HepG2 (cell line): ENCODE results near the gene MRPL51. TPM values are rescaled to one million over a fixed set of nuclear protein-coding genes. Genes with fewer than 3 reads are reported as not detected.

ENCODE experiments used
- CEBPB ChIP-seq: IDR thresholded peaks from 2 replicates; pipeline ENCODE4 v1.6.1; 2011; ENCODE audit warnings: low read depth, low read length, improper control_type of control experiment, borderline replicate concordance
- FOXK2 ChIP-seq: fragments of 450-650 bp; IDR thresholded peaks from 2 replicates; pipeline ENCODE4 v1.6.1; 2016
- POGZ ChIP-seq: sonication (generic); formaldehyde crosslinking; IDR thresholded peaks from 2 replicates; pipeline ENCODE4 v1.4.0; 2020; ENCODE audit warnings: mild to moderate bottlenecking, missing genetic modification reagents
- RBM22 ChIP-seq: fragments of 200-400 bp; formaldehyde crosslinking; optimal IDR thresholded peaks from 2 replicates; pipeline ENCODE3; 2017; ENCODE audit warnings: mild to moderate bottlenecking, low read length, moderate library complexity
- ZNF30 ChIP-seq: sonication (generic); formaldehyde crosslinking; IDR thresholded peaks from 2 replicates; pipeline ENCODE4 v1.5.0; 2020; ENCODE audit warnings: mild to moderate bottlenecking, missing genetic modification reagents
- ZNF558 ChIP-seq: sonication (generic); formaldehyde crosslinking; IDR thresholded peaks from 2 replicates; pipeline ENCODE4 v1.9.0; 2022; ENCODE audit warnings: mild to moderate bottlenecking, missing genetic modification reagents, borderline replicate concordance
- ZZZ3 ChIP-seq: sonication (generic); formaldehyde crosslinking; IDR thresholded peaks from 2 replicates; pipeline ENCODE4 v1.4.0; 2020; ENCODE audit warnings: missing genetic modification reagents, mild to moderate bottlenecking, borderline replicate concordance
- polyA plus RNA-seq, 8 experiments: library from polyadenylated mRNA; depleted of rRNA in 3 of 8; stranded (reverse) in 7 of 8; unstranded in 1 of 8; fragments of >200 nt; fragmentation: Illumina TruSeq in 4 of 8; extraction: Trizol in 4 of 8; gene quantifications; 2 replicates each; pipeline versions ENCODE4 v1.2.1 to v1.2.3, GENCODE V29; 2011 to 2016; ENCODE audit warnings: low read depth in 4 of 8, missing spikeins in 1 of 8, mixed read lengths in 1 of 8; ENCODE audit not compliant: insufficient read depth in 1 of 8
- total RNA-seq, 5 experiments: library from RNA; depleted of rRNA; stranded (reverse); fragments of >200 nt; fragmentation: Illumina TruSeq; extraction: Trizol; gene quantifications; 2 replicates each; pipeline ENCODE4 v1.2.3, GENCODE V29; 2016; ENCODE audit warnings: low read depth in 1 of 5
- TF ChIP-seq, protein P1 (sequence below): sonication (generic); formaldehyde crosslinking; IDR thresholded peaks from 2 replicates; pipeline ENCODE4 v1.8.0; 2022; ENCODE audit warnings: mild to moderate bottlenecking, missing genetic modification reagents; ENCODE audit not compliant: insufficient replicate concordance
- TF ChIP-seq, protein P2 (sequence below): sonication (generic); formaldehyde crosslinking; IDR thresholded peaks from 2 replicates; pipeline ENCODE4 v1.4.0; 2020; ENCODE audit warnings: mild to moderate bottlenecking, missing genetic modification reagents, borderline replicate concordance
- TF ChIP-seq, protein P3 (sequence below): sonication (generic); formaldehyde crosslinking; IDR thresholded peaks from 2 replicates; pipeline ENCODE4 v1.4.0; 2020; ENCODE audit warnings: missing genetic modification reagents, borderline replicate concordance
- TF ChIP-seq, protein P4 (sequence below): sonication (generic); formaldehyde crosslinking; IDR thresholded peaks from 2 replicates; pipeline ENCODE4 v1.4.0; 2020; ENCODE audit warnings: mild to moderate bottlenecking, missing genetic modification reagents

MRPL51 gene
- total and polyA plus RNA-seq, 2 of the 13 experiments (the other 11 are each of a cell fraction or from before 2014, with no cell fraction given) = 64.8 to 278 TPM

DNA sequence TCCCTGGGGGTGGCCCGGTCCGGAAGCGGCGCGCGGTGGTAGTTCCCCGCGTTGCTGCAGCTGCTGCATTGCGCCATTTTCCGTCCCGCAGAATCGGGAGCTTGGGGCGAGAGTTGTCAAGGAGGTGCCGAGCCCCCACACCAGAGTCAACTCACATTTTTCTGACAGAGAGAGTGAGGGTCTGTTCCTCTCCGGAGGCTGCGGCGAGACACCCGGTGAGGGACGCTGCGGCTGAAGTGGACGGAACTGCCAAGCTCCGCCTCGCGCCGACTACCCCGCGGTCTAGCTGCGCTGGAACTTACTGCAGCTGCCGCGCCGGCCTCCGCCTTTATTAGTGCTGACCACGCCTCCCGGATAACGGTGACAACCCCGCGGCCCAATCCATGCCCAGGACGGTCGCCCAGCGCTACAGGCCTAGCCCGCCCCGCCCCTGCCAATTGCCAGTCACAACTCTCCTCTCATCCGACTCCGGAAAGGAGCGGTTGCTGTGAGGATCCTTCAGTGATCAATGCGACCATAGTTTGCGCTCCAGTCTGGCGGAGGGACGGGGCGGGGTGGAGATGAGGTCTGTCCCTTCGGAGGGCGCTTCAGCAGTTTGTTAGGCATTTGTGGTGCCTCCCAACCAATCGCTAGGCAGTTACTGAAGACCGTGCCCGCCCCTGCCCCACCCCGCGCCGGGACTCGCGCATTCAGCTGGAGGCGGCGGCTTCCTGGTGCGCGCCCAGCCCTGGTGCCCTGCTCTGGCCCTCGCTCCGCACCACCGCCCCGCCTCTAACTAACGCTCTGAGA, 22.5 kb downstream of the MRPL51 start, which contains the start of gene VAMP1 (continued):
- TF ChIP-seq, protein P1, sequence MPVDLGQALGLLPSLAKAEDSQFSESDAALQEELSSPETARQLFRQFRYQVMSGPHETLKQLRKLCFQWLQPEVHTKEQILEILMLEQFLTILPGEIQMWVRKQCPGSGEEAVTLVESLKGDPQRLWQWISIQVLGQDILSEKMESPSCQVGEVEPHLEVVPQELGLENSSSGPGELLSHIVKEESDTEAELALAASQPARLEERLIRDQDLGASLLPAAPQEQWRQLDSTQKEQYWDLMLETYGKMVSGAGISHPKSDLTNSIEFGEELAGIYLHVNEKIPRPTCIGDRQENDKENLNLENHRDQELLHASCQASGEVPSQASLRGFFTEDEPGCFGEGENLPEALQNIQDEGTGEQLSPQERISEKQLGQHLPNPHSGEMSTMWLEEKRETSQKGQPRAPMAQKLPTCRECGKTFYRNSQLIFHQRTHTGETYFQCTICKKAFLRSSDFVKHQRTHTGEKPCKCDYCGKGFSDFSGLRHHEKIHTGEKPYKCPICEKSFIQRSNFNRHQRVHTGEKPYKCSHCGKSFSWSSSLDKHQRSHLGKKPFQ (CRISPR knock-in tag) = peak; percentile 42
- TF ChIP-seq, protein P2, sequence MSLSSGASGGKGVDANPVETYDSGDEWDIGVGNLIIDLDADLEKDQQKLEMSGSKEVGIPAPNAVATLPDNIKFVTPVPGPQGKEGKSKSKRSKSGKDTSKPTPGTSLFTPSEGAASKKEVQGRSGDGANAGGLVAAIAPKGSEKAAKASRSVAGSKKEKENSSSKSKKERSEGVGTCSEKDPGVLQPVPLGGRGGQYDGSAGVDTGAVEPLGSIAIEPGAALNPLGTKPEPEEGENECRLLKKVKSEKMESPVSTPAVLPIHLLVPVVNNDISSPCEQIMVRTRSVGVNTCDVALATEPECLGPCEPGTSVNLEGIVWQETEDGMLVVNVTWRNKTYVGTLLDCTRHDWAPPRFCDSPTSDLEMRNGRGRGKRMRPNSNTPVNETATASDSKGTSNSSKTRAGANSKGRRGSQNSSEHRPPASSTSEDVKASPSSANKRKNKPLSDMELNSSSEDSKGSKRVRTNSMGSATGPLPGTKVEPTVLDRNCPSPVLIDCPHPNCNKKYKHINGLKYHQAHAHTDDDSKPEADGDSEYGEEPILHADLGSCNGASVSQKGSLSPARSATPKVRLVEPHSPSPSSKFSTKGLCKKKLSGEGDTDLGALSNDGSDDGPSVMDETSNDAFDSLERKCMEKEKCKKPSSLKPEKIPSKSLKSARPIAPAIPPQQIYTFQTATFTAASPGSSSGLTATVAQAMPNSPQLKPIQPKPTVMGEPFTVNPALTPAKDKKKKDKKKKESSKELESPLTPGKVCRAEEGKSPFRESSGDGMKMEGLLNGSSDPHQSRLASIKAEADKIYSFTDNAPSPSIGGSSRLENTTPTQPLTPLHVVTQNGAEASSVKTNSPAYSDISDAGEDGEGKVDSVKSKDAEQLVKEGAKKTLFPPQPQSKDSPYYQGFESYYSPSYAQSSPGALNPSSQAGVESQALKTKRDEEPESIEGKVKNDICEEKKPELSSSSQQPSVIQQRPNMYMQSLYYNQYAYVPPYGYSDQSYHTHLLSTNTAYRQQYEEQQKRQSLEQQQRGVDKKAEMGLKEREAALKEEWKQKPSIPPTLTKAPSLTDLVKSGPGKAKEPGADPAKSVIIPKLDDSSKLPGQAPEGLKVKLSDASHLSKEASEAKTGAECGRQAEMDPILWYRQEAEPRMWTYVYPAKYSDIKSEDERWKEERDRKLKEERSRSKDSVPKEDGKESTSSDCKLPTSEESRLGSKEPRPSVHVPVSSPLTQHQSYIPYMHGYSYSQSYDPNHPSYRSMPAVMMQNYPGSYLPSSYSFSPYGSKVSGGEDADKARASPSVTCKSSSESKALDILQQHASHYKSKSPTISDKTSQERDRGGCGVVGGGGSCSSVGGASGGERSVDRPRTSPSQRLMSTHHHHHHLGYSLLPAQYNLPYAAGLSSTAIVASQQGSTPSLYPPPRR (CRISPR knock-in tag) = 0 out of 2 replicates have a peak, but pooled peaks have one; percentile 31
- TF ChIP-seq CEBPB (peak; percentile 61; the same call in 1 of the 2 replicates), ZNF30 (CRISPR knock-in tag) (no peak), FOXK2 (no peak), ZNF558 (CRISPR knock-in tag) (0 out of 2 replicates have a peak, but pooled peaks have one; percentile 34), POGZ (CRISPR knock-in tag) (peak; percentile 91), ZZZ3 (CRISPR knock-in tag) (0 out of 2 replicates have a peak, but pooled peaks have one; percentile 14), RBM22 (no peak)
- TF ChIP-seq, protein P3, sequence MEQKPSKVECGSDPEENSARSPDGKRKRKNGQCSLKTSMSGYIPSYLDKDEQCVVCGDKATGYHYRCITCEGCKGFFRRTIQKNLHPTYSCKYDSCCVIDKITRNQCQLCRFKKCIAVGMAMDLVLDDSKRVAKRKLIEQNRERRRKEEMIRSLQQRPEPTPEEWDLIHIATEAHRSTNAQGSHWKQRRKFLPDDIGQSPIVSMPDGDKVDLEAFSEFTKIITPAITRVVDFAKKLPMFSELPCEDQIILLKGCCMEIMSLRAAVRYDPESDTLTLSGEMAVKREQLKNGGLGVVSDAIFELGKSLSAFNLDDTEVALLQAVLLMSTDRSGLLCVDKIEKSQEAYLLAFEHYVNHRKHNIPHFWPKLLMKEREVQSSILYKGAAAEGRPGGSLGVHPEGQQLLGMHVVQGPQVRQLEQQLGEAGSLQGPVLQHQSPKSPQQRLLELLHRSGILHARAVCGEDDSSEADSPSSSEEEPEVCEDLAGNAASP (CRISPR knock-in tag) = peak; percentile 30; the same call in 1 of the 2 replicates
- TF ChIP-seq, protein P4, sequence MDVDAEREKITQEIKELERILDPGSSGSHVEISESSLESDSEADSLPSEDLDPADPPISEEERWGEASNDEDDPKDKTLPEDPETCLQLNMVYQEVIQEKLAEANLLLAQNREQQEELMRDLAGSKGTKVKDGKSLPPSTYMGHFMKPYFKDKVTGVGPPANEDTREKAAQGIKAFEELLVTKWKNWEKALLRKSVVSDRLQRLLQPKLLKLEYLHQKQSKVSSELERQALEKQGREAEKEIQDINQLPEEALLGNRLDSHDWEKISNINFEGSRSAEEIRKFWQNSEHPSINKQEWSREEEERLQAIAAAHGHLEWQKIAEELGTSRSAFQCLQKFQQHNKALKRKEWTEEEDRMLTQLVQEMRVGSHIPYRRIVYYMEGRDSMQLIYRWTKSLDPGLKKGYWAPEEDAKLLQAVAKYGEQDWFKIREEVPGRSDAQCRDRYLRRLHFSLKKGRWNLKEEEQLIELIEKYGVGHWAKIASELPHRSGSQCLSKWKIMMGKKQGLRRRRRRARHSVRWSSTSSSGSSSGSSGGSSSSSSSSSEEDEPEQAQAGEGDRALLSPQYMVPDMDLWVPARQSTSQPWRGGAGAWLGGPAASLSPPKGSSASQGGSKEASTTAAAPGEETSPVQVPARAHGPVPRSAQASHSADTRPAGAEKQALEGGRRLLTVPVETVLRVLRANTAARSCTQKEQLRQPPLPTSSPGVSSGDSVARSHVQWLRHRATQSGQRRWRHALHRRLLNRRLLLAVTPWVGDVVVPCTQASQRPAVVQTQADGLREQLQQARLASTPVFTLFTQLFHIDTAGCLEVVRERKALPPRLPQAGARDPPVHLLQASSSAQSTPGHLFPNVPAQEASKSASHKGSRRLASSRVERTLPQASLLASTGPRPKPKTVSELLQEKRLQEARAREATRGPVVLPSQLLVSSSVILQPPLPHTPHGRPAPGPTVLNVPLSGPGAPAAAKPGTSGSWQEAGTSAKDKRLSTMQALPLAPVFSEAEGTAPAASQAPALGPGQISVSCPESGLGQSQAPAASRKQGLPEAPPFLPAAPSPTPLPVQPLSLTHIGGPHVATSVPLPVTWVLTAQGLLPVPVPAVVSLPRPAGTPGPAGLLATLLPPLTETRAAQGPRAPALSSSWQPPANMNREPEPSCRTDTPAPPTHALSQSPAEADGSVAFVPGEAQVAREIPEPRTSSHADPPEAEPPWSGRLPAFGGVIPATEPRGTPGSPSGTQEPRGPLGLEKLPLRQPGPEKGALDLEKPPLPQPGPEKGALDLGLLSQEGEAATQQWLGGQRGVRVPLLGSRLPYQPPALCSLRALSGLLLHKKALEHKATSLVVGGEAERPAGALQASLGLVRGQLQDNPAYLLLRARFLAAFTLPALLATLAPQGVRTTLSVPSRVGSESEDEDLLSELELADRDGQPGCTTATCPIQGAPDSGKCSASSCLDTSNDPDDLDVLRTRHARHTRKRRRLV (CRISPR knock-in tag) = peak; percentile 79; the same call in 1 of the 2 replicates
